HG03575 (cell line): ENCODE results near the gene DNASE1.
"Not testable (repeated sequence)": the region's sequence is repeated elsewhere in the genome, so short reads cannot be mapped to it uniquely, and the experiment has no call there.

Source experiments
- ATAC-seq: cut with Tn5 transposase; IDR thresholded peaks from one replicate; pipeline ENCODE4 v1.9.1; 2021; ENCODE audit not compliant: unreplicated experiment, insufficient number of reproducible peaks, low FRiP score; ENCODE audit errors: extremely low read depth

Gene DNASE1

DNA sequence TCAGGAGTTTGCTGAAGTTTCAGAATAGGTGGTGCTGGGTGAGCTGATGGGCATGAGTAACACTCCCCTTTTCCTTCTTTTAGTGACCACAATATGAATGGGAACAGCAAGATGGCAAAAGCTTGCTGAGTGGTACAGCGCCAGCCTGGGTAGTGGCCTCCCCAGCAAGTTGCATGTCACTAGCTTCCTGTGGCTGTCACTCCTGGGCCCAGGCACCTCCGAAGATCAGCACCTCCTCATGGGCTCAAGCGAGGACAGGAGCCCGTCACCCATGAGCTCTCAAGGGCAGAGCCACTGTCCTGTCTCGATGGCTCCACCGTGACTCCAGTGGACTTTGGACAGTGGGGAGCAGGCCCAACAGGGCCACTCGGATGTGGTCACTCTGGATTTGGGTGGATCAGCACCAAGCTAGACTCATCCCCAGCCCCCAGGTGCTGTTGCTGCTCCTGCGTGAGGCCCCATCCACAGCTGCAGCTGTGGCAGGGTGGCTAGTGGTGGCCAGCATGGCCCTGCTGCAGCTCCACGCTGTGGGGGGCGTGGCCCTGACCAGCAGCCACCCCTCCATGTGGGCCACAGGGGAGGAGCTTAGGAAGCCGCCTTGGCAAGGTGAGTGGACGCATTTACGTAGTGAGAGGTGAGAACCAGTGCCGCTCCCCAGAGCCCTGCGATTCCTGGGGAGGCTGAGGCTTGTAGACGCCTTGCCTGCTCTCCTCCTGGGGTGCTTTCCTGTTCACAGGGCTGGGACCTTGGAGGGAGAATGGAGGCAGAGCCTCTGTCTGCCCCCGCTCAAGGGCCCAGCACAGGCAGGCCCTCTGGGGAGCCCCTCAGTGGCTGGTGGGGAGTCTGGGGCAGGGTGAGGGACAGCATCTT is 13.6 kb upstream of the DNASE1 start:
- no peak for ATAC-seq

DNA sequence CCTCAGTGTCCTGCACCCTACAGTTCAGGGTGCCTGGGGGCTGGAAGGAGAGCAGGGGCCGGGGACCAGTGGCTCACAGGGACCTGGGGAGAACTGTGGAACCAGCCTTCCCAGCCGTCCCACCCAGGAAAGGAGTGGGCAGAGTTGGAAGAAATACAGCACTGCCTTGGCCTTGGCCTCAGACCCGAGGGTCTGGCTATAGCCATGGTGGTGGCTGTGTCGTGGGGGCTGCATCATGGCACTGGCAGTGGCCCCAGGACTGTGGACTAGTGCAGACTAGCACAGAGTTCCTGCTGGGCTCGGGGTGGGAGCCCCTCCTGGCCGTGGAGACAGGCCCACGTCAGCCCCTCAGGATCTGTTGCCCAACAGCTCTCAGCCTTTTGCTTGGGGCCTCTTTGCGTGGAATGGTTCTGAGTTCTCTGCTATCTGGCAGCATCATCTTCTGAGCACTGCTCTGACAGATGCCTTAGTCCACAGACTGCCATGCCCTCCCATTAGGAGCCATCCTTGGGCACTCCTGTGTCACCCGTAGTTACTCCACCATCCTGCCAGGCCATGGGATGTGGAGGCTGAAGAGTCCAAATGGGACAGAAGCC is 12.6 kb upstream of the DNASE1 start:
- no peak for ATAC-seq

DNA sequence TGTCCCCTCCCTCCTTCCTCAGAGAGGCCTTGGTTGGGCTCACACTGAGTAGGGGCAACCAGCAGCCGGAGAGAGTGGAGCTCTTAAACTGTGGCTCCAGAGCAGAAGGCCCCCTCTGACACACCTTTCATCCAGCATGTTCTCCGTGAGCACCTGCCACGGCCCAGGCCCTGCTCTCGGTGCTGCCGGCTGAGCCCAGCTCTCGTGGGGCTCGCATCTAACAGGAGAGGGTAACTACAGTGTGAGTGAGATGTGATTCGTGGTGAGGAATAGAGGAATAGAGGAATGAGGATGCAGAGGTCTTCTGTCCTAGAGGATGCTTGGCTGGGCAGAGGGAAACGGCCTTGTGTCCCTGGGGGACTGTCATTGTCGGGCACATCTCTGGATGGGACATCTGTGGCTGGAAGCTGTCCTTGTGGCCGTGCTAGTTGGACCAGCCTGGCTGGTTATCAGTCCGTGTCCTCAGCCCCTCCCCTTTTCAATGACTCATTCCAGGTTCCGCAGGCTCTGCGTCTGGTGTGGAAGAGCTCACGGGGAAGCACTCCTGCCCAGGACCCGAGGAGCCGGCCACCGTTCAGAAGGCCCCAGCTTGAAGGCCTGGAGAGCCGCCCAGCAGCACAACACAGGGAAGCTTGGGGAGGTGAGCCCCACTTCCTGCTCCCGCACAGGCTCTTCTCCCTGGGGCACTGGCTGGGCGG is 11.9 kb upstream of the DNASE1 start:
- no peak for ATAC-seq

DNA sequence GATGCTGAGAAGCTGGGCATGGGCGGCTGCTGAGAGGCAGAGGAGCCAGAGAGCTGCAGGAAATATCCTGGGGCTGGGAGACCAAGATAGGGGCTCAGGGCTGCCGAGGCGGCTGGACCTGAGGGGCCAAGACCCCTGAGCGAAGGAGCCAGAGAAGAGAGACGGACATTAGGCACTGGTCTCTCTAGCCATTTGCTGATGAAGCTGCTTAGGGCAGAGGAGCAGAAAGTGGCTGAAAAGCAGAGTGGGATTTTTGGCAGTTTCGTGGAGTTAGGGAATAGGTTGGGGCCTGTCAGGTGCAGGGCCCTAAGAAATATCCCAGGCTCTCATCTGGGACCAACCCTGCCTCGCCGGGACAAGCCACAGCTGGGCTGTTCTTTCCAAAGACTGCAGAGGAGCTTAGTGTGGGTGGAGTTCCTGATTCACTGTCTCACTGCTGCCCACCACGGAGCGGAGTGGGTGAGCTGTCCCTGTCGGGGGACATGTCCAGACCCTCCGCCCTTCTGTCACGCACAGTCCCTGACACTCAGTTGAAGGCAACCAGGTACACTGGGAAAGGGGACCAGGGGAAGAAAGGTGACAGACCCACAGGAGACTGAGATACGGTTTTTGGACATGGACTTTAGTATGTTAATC is 11.3 kb upstream of the DNASE1 start:
- ATAC-seq, result no peak

DNA sequence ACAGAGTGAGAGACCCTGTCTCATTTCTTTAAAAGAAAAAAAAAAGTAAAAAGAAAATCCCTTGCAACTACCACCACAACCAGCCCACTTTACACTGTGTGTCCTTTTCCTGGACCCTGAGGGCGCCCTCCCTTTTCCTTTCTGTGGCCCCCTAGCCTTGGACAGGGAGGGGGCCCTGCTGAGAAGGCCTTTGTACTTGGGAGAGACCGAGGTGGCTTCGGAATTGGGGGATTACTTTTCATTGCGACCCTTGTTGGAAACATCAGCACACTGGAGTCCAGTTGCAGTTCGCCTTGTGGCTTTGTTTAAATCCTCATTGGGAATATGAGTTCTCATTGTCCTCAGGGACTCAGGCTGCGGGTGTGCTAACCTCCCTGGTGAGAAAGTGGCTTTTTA is 9.4 kb upstream of the DNASE1 start:
- ATAC-seq, result no peak

DNA sequence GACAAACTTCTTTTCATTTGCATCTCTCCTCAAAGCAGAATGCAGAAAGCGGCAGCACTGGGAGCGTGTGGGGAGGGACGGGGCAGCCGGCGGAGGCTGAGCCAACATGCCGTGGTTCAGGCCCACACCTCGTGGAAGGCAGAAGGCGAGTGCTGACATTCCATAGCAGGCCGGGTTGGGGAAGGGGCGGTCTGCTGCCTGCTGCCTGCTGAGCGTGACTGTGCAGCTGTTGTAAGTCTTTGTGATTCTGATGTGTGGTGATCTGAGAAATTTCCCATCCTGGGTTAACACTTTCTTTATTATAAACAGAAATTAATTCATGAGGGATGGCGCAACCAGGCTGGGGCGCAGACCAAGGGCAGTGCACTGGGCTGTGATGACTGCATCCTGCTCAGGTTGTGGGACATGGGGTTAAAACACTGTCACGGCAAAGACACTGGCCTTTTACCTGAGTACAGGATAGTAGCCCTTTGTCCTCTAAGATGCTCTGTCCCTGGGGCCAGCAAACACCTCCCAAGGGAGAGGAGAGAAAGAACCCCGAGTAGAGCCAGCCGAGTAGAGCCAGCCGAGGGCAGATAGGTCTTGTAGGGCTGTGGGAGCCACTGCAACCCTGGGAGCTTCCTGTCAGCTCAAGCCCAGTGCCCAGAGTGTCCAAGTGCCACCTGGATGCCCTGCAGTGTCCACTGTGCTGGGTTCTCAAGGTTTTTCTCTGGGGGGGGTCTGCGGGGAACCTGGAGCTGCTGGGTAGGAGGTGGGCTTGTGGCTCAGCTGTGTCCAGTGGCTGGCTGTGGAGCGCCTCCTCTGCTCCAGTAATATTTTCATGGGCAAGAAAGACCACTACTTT is 8.8 kb upstream of the DNASE1 start:
- ATAC-seq, result no peak

DNA sequence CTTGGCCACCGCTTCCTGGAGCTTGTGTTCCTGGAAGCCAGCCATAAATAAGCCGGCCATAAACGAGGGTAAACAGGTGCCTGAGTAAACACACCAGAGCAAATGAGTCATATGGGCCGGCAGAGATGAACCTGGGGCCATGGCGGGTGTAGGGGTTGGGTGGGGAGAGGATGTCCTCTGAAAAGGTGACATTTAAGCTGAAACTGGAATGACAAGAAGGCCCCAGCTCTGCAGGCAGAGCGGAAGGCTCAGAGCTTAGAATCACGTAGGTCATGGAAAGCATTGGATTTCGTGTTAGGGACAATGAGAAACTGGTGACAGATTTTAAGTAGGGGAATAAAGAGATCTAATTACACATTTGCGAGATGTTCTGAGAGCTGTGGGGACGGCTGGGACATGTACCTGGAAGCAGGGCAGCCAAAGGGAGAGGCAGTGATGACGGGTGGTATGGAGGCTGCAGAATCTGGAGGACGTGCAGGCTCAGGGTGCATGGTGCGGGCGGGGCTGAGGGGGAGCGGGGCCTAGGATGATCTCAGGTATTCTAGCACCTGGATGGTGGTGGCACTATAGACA is 8.1 kb upstream of the DNASE1 start:
- no peak for ATAC-seq

DNA sequence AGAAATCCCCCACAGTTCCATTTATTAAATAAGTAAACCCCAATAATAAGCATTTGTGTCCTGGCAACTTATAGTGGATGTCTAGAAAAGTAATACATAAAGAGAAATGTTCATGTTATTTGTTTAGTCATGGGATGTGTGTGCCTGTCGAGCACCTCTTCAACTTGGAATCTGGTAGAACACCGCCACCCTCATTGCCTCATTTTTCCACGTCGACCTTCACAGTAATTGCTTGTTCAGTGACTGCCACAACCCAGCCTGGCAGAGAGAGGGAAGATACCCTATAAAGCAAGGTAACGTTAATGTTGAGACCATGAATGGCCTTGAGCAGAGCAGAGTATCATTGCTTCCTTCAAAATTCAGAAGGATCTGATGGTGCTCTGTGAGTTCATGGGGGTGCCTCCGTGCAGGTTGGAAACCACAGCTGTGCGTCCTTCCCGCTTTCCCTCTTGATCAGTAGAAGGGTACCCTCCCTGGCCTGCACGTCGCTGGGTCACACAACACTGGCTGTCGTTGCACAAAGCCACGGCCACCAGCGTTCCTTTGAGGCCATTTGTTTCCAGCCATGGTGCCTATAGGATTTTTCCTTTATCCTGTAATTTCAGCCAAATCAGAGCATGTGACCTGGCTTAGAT is 3.7 kb upstream of the DNASE1 start:
- ATAC-seq, result no peak

DNA sequence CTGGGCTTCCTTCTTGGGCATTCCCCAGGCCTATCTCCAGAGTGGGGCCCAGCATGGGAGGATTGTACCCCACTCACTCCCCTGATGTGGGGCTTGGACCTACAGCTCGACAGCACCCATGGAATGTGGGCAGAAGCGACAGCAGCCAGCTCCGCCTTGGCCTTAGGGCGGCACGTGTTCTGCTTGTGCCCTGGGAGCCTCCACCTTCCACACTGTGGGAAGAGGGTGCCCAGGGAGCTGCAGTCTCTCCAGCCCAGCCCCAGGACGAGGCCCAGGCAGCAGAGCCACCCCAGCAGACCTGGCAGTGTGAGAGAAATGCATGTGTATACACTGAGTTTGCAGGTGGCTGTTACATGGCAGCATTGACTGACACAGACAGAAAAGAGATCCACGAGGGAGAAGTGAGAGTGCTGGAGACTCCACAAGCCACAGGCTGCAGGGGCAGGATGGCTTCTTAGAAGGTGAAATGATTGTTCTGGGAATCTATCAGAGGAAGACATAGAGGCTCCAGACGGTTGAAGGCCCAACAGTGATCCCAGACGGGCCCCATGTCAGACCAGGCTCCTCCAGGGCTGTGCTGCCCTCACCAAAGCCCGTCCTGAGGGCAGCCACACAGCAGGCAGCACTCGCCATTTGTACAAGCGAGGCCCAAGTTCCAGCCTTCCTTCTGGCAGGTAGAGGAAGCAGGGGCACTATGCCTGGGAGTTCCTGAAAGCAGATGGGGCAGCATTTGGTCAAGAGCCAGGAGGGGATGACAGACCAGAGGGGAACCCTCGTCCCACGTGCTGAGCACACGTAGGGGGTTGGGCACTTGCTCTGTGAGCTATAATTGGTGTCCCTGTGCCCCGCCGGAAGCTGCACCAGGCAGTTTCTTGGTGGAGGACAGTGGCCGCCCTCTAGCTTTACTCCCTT is 2.8 kb upstream of the DNASE1 start:
- ATAC-seq, result no peak

DNA sequence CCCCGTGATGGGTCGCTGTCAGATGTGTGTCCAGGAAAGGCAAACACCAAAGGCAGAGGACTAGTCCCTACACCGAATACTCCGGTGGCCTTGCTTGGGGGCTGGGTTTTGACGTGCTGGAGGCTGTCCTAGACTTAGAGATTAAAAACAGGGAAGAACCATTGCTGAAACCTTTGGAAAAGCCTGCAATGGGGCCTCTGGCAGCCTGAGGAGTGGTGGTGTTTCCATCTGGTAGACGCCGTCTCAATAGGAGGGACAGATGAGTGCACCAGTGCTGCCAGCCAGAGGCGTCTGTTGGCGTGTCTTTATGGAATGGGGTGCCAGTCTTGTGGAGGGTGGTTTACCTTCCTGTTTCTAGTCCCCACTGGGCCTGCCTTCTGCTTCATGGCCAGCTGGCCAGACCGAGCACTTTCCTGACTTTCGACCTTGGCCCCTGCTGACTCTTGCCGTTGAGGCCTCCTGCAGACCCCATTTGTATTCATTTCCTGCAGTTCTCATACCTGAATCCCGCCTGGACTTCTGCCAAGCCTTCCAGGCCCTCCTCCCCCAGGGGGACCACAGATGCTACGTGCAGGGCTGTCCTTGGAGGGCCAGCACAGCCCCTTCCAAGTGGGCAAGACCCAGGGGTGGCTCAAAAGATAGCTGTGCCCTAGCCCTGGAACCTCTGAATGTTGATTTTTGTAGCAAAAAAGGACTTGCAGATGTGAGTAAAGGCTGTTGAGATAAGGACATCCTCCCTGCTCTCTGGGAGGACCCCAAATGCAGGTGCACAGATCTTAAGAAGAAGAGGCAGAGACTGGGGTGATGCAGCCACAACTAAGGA is 1.9 kb upstream of the DNASE1 start:
- no peak for ATAC-seq

DNA sequence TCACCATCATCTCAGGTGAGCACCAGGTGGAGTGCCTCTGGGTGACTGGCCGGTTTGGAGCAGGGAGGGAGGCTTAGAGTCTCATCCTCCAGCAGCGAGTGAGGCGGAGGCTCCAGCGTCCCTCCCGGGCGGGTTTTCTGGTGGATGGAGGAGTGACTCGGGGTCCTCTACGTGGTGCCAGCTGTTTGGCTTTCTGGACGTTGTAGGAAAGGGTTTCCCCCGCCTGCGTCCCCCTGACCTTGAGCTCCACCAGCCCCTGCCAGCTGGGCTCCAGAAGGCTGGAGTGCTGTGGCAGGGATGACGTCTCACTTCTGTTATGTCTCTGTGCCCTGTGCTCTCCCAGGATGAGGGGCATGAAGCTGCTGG is 522 bp downstream of the DNASE1 start:
- no peak for ATAC-seq

DNA sequence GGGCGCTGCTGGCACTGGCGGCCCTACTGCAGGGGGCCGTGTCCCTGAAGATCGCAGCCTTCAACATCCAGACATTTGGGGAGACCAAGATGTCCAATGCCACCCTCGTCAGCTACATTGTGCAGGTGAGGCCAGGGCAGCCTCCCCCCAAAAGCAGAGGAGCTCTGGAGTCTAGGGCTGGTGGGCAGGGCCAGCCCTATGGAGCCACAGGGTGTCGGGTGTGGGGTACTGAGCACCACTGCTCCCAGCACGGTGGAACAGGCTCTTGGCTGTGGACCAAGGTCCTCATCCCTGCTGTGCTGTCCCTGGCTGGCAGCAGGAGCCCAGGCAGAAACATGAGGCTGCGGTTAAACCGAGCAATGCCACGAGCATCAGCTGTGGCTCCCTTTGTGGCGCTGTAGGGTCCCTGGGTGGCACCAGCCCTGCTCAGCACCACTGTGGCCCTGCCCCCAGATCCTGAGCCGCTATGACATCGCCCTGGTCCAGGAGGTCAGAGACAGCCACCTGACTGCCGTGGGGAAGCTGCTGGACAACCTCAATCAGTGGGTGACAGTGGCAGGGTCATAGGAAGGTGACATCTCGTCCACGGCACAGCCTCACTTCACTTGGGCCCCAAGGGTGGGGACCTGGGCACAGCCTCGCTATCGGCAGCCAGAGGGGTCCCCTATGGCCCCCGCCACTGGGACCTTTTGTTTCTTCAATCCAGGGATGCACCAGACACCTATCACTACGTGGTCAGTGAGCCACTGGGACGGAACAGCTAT is 1.1 kb downstream of the DNASE1 start:
- no peak for ATAC-seq

DNA sequence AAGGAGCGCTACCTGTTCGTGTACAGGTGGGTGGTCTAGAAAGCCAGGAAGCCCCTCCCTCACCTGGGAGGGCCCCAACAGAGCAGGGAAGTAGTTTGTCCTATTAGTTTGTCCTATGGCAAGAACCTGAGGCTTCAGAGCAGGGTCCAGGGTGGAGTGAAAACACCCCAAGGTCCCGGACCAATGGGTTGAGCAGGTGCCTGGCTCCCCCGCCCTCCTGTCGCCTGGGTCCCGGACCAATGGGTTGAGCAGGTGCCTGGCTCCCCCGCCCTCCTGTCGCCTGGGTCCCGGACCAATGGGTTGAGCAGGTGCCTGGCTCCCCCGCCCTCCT is 1.6 kb downstream of the DNASE1 start:
- ATAC-seq, result not testable (repeated sequence)

DNA sequence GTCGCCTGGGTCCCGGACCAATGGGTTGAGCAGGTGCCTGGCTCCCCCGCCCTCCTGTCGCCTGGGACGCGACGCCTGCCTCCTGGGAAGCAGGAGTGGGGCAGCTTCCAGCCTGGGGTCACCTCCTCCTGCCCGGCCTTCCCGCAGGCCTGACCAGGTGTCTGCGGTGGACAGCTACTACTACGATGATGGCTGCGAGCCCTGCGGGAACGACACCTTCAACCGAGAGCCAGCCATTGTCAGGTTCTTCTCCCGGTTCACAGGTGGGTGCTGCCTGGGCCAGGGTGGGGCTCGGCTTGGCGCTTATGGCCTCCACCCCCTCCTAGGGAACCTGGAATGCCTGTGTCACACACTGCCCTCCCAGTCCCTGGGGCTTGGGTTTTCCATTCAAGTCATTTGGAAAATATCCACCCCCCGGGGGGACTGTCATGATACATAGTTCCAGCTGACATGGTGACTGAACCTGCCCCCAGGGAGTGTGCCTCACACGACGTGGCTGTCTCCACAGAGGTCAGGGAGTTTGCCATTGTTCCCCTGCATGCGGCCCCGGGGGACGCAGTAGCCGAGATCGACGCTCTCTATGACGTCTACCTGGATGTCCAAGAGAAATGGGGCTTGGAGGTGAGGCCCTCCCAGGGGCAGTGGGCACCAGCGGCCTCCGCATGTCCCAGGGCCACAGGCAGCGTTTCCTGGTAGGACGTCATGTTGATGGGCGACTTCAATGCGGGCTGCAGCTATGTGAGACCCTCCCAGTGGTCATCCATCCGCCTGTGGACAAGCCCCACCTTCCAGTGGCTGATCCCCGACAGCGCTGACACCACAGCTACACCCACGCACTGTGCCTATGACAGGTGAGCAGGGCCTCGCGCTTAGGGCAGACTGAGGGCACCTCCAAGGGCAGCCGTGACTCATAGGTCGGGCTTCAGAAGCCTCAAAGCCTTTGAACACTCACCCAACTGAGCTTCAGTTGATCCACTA is 2.3 kb downstream of the DNASE1 start:
- no peak for ATAC-seq

DNA sequence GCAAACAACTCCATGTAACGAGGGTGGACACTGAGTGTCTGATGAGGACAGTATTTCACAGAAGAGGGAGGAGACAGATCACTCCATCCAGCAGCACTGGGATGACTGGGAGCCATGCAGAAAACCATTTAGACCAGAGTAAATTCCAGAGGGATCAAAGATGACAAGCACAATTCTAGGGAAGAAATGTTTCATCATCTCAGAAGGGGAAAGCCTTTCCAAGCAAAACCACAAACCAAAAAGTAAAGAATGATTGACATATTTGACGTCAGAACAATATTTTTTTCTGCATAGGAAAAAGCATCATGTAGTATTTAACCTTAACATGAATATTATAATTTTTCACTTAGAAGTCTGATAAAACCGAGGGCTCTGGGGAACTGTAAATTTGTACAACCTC is 4.8 kb downstream of the DNASE1 start:
- ATAC-seq, result no peak
